Stomach (tissue), 9 donors: ENCODE data around the gene MYRIP. TPM values are rescaled to one million over a fixed set of nuclear protein-coding genes. Genes with fewer than 3 reads are reported as not detected.
A peak's percentile ranks its signal among the peaks of the same experiment; 100 is the strongest.
"Not testable (repeated sequence)": the region's sequence is repeated elsewhere in the genome, so short reads cannot be mapped to it uniquely, and the experiment has no call there.

Experiments
- DNase-seq, 2 donors: peaks; one replicate each; pipeline versions ENCODE4 v3.0.0 to v3.0.0-alpha.2; 2013 to 2019
- H3K27ac ChIP-seq, 5 donors: fragments of 200-600 bp in 4 of 5; sonication (generic) in 4 of 5; one replicate each; pipeline ENCODE4 v1.5.1; 2013 to 2019; ENCODE audit warnings: mild to moderate bottlenecking in 1 of 5, moderate library complexity in 1 of 5
- H3K27me3 ChIP-seq, 3 donors: fragments of 200-600 bp; sonication (generic); one replicate each; pipeline ENCODE4 v1.5.1; 2017 to 2019; ENCODE audit warnings: mixed run types in 1 of 3
- H3K36me3 ChIP-seq, 4 donors: fragments of 200-600 bp; sonication (generic); 1 replicate in 3 of 4; 2 replicates in 1 of 4; pipeline ENCODE4 v1.5.1; 2016 to 2019
- H3K4me1 ChIP-seq, 4 donors: fragments of 200-600 bp; sonication (generic); one replicate each; pipeline ENCODE4 v1.5.1; 2016 to 2019
- H3K4me3 ChIP-seq, 4 donors: fragments of 200-600 bp; sonication (generic) in 3 of 4; one replicate each; pipeline ENCODE4 v1.5.1; 2016 to 2019; ENCODE audit warnings: mild to moderate bottlenecking in 1 of 4
- H3K9me3 ChIP-seq, 4 donors: fragments of 200-600 bp; sonication (generic); one replicate each; pipeline ENCODE4 v1.5.1; 2016 to 2019
- CTCF ChIP-seq, 7 experiments: fragments of 450-650 bp in 4 of 7; fragments of 200-600 bp in 3 of 7; sonication (generic) in 3 of 7; IDR thresholded peaks; one replicate each; pipeline ENCODE4 v1.5.1; 2016 to 2019; ENCODE audit warnings: antibody characterized with exemption in 7 of 7, control low read depth in 2 of 7, mild to moderate bottlenecking in 1 of 7
- EP300 ChIP-seq: sonication (generic); formaldehyde crosslinking; IDR thresholded peaks from one replicate; pipeline ENCODE4 v1.6.1; 2017; ENCODE audit warnings: antibody characterized with exemption
- POLR2A ChIP-seq, 4 donors: fragments of 450-650 bp; IDR thresholded peaks; one replicate each; pipeline ENCODE4 v1.6.1; 2016; ENCODE audit warnings: antibody characterized with exemption in 4 of 4, control low read depth in 2 of 4, mild to moderate bottlenecking in 1 of 4, moderate library complexity in 1 of 4
- POLR2AphosphoS5 ChIP-seq, 3 donors: sonication (generic); formaldehyde crosslinking; IDR thresholded peaks; one replicate each; pipeline ENCODE4 v1.6.1; 2016; ENCODE audit warnings: antibody characterized with exemption in 3 of 3
- WGBS, 5 donors: extraction: QIAGEN DNeasy Blood & Tissue Kit in 3 of 5; methylation state at CpG; one replicate each; pipeline versions ENCODE4 v1.1.5 to v1.1.7; 2013 to 2018; 5-methylcytosine and 5-hydroxymethylcytosine counted together
- intact Hi-C: fragments of 100-400 bp; cut with DNase I; formaldehyde crosslinking; loops from one replicate; pipeline ENCODE4 v1.15.1; 2023; ENCODE audit warnings: low total_unique reads
- polyA plus RNA-seq, 3 donors: library from polyadenylated mRNA; stranded (reverse); fragments of 200-250 nt; gene quantifications; one replicate each; pipeline ENCODE4 v1.2.3, GENCODE V29; 2013
- total RNA-seq, 5 donors: library from RNA; depleted of rRNA; stranded (reverse); fragments of >200 nt; gene quantifications; one replicate each; pipeline versions ENCODE4 v1.1.0 to v1.2.3, GENCODE V29; 2014 to 2016
- donor health status: healthy with polysubstance abuse.
- donor health status: Bipolar disorder and iron deficiency.
- donor health status: healthy.

Gene MYRIP
- total and polyA plus RNA-seq, 8 donors: 1.8 to 20.6 (median 6.8) TPM

DNA sequence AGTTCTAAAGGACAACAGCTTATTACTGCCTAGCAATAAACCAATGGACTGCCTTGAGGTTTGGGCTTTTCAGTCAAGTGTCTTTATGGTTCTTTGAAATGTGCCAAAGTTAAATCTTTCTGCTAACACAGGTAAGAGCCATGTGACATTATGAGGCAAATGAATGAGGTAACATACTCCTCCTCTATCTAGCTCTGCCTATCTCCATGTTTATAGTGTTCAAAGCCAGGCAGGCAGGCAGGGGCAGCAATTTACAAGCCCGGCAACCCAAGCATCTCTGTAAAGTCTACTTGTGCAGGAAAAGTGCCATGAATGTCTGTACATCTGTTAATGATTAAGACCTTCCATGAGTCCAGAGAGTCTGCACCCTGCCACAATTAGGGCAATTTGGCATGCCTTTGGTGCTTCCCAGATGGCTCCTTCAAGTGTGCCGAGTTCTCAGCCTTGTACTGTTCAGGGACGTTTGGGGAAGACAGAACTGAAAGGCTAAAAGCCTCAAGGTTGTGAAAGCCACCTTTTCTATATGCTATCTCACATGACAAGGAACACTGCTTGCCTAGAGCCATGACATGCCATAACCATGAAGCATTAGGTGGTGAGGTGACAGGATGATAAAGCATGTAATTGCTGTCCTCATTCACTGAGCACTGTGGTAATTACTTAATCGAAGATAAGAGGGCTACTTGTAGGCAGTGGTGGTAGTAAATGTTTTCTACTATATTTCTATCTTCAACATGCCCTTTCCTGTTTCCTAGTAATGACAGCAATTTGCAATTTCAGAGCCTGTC, 458.7 kb downstream of the MYRIP start:
- intact Hi-C loops: no loop called here
- peak in 1 of 2 donors; percentile 4 for DNase-seq
- Histone ChIP-seq H3K4me1 (no peaks in the 10 kb centered on the region), H3K36me3 (no peaks in the 10 kb centered on the region), H3K4me3 (no peak overlapping the region), H3K27me3 (no peaks in the 10 kb centered on the region), H3K27ac (no peak overlapping the region), H3K9me3 (no peaks in the 10 kb centered on the region)
- 38 to 55% (median 51%) methylated on average over 4 of the region's 4 CpGs for WGBS, 5 donors
- TF ChIP-seq CTCF (IDR thresholded peaks at IDR 0.05) (no peak), POLR2AphosphoS5 (IDR thresholded peaks at IDR 0.05) (no peak), POLR2A (IDR thresholded peaks at IDR 0.05) (no peak), EP300 (no peak)

DNA sequence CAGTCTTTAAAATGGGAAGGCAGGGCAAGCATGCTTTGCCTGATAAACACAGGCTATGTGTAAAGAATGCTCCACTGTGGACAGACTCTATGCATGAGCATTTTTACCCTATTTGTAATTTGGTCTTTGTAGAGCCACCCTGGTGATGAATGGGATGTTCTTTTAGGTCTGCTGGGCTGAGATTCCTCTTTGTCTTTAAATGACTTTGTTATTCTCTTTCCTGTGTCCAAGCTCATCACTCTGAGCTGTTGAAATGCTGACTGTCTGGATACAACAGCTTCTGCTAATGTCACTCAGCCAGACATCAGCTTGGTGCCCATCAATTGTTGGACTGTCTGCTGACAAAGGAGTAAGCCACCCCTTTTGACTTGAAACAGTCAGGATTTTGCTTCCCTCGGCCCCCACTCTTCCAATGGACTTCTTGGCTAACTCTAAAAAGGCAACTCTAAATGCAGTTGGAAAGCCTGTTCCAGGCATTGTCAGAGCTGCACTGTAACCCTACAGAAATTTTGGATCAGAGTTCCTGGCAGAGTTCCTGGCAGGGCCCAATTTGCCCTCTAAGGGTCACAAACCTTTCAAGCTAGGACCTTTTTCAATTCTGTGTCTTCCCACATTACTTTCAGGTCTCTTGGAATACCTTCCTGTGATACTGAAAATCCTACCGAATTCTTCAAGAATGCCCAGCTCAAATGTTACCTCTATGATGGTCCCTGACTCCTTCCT, 459.6 kb downstream of the MYRIP start:
- Histone ChIP-seq H3K27me3 (no peaks in the 10 kb centered on the region), H3K27ac (no peak overlapping the region), H3K4me3 (no peak overlapping the region), H3K4me1 (no peaks in the 10 kb centered on the region), H3K36me3 (no peaks in the 10 kb centered on the region), H3K9me3 (no peaks in the 10 kb centered on the region)
- no peak for DNase-seq
- 83 to 97% (median 93%) methylated on average over 2 of the region's 2 CpGs for WGBS, 5 donors
- TF ChIP-seq POLR2A (IDR thresholded peaks at IDR 0.05) (no peak), EP300 (no peak), POLR2AphosphoS5 (IDR thresholded peaks at IDR 0.05) (no peak), CTCF (IDR thresholded peaks at IDR 0.05) (no peak)
- intact Hi-C loops: no loop called here

- H3K36me3 ChIP-seq: no peaks in the 10 kb centered on the region
- H3K4me3 ChIP-seq: no peak overlapping the region
- 0 to 2% (median 0%) methylated on average over 1 of the region's 1 CpG for WGBS, 5 donors
- no peaks in the 10 kb centered on the region for H3K27me3 ChIP-seq
- intact Hi-C loops: no loop called here
- no peaks in the 10 kb centered on the region for H3K4me1 ChIP-seq
- H3K27ac ChIP-seq: no peak overlapping the region
- H3K9me3 ChIP-seq: no peaks in the 10 kb centered on the region
- TF ChIP-seq POLR2A (IDR thresholded peaks at IDR 0.05) (no peak), EP300 (no peak), POLR2AphosphoS5 (IDR thresholded peaks at IDR 0.05) (no peak), CTCF (IDR thresholded peaks at IDR 0.05) (no peak)
- DNase-seq: no peak
Measured at GRCh38 chr3:40278791-40279190, 469.4 kb downstream of the MYRIP start.

DNA sequence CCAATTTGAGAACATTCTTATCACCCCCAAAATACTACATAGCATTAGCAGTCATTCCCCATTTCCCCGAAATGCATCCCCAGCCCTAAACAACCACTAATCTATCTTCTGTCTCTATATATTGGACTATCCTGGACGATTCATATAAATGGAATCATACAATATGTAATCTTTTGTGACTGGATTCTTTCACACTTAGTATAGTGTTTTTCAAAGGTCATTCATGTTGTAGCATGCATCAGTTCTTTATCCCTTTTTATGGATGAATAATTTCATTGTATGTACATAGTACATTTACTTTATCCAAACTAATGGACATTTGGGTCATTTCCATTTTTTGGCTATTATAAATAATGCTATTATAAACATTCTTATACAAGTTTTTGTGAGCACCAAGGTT, 472.6 kb downstream of the MYRIP start:
- H3K4me3 ChIP-seq: no peak overlapping the region

DNA sequence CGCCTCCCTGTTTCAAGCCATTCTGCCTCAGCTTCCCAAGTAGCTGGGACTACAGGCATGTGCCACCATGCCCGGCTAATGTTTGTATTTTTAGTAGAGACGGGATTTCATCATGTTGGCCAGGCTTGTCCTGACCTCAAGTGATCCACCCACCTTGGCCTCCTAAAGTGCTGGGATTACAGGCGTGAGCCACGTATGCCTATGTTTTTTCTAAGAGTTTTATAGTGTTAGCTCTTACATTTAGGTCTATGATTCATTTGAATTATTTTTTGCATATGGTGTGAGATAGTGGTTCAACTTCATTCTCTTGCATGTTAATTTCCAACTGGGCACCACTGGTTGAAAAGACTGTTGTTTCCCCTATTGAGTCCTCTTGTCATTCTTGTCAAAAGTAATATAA, 473.6 kb downstream of the MYRIP start:
- H3K27ac ChIP-seq, DNase-seq, H3K9me3 ChIP-seq, intact Hi-C loops, H3K36me3 ChIP-seq, H3K4me1 ChIP-seq, H3K27me3 ChIP-seq, H3K4me3 ChIP-seq: not testable (repeated sequence)
- WGBS, 5 donors: 90 to 98% (median 97%) methylated on average over 5 of the region's 5 CpGs

More for the DNA sequence above, 472.6 kb downstream of the MYRIP start:
- no peaks in the 10 kb centered on the region for H3K36me3 ChIP-seq
- no peak for TF ChIP-seq POLR2AphosphoS5 (IDR thresholded peaks at IDR 0.05)
- TF ChIP-seq EP300: no peak
- TF ChIP-seq CTCF (IDR thresholded peaks at IDR 0.05): no peak
- no peak for TF ChIP-seq POLR2A (IDR thresholded peaks at IDR 0.05)
- 63 to 76% (median 73%) methylated on average over 2 of the region's 2 CpGs for WGBS, 5 donors
- H3K9me3 ChIP-seq: no peaks in the 10 kb centered on the region
- H3K27ac ChIP-seq: no peak overlapping the region
- DNase-seq: no peak
- no peaks in the 10 kb centered on the region for H3K4me1 ChIP-seq
- intact Hi-C loops: no loop called here
- H3K27me3 ChIP-seq: no peaks in the 10 kb centered on the region
